HepG2 (cell line): Measurements from ENCODE around the gene WDR93. TPM values are rescaled to one million over a fixed set of nuclear protein-coding genes. Genes with fewer than 3 reads are reported as not detected.
A peak's percentile ranks its signal among the peaks of the same experiment; 100 is the strongest.

Experiments used
- DBP ChIP-seq: sonication (generic); formaldehyde crosslinking; IDR thresholded peaks from 2 replicates; pipeline ENCODE4 v1.4.0; 2020; ENCODE audit warnings: missing genetic modification reagents; ENCODE audit errors: not compliant biosample characterization
- DMTF1 ChIP-seq: sonication (generic); formaldehyde crosslinking; IDR thresholded peaks from 2 replicates; pipeline ENCODE4 v1.4.0; 2020; ENCODE audit warnings: mild to moderate bottlenecking, missing genetic modification reagents
- ETV5 ChIP-seq: IDR thresholded peaks from 2 replicates; pipeline ENCODE4 v1.6.1; 2018; ENCODE audit warnings: missing biosample characterization, missing genetic modification reagents, inconsistent platforms, borderline replicate concordance
- GTF3A ChIP-seq: sonication (generic); formaldehyde crosslinking; conservative IDR thresholded peaks from 2 replicates; pipeline ENCODE4 v1.4.0; 2020; ENCODE audit warnings: mild to moderate bottlenecking, missing genetic modification reagents
- KAT8 ChIP-seq: IDR thresholded peaks from 2 replicates; pipeline ENCODE4 v1.6.1; 2016; ENCODE audit warnings: missing genetic modification reagents, missing compliant biosample characterization
- KLF6 ChIP-seq: IDR thresholded peaks from 2 replicates; pipeline ENCODE4 v1.8.0; 2016; ENCODE audit warnings: missing biosample characterization, missing genetic modification reagents
- MATR3 ChIP-seq: sonication (generic); formaldehyde crosslinking; IDR thresholded peaks from 2 replicates; pipeline ENCODE4 v1.4.0; 2020; ENCODE audit warnings: missing genetic modification reagents
- MXD1 ChIP-seq: sonication (generic); formaldehyde crosslinking; IDR thresholded peaks from 2 replicates; pipeline ENCODE4 v1.4.0; 2020; ENCODE audit warnings: mild to moderate bottlenecking, missing genetic modification reagents
- MXI1 ChIP-seq: IDR thresholded peaks from 3 replicates; pipeline ENCODE4 v1.6.1; 2012; ENCODE audit warnings: low read depth, low read length, inconsistent platforms, borderline replicate concordance
- NPAS2 ChIP-seq: sonication (generic); formaldehyde crosslinking; IDR thresholded peaks from 2 replicates; pipeline ENCODE4 v1.8.0; 2022; ENCODE audit warnings: mild to moderate bottlenecking, missing genetic modification reagents, borderline replicate concordance
- RXRB ChIP-seq: IDR thresholded peaks from 2 replicates; pipeline ENCODE4 v1.6.1; 2016; ENCODE audit warnings: borderline replicate concordance, missing genetic modification reagents, missing compliant biosample characterization
- SALL2 ChIP-seq: sonication (generic); formaldehyde crosslinking; IDR thresholded peaks from 2 replicates; pipeline ENCODE4 v1.8.1; 2023; ENCODE audit warnings: mild to moderate bottlenecking, missing genetic modification reagents, inconsistent platforms
- SATB2 ChIP-seq: sonication (generic); formaldehyde crosslinking; IDR thresholded peaks from 2 replicates; pipeline ENCODE4 v1.5.0; 2020; ENCODE audit warnings: missing genetic modification reagents
- SOX5 ChIP-seq: IDR thresholded peaks from 2 replicates; pipeline ENCODE4 v1.6.1; 2016; ENCODE audit warnings: borderline replicate concordance
- THAP7 ChIP-seq: sonication (generic); formaldehyde crosslinking; IDR thresholded peaks from 2 replicates; pipeline ENCODE4 v1.8.1; 2023; ENCODE audit warnings: mild to moderate bottlenecking, missing genetic modification reagents
- ZBTB46 ChIP-seq: sonication (generic); formaldehyde crosslinking; IDR thresholded peaks from 2 replicates; pipeline ENCODE4 v1.4.0; 2020; ENCODE audit warnings: mild to moderate bottlenecking, missing genetic modification reagents, borderline replicate concordance
- ZFP36L2 ChIP-seq: sonication (generic); formaldehyde crosslinking; IDR thresholded peaks from 2 replicates; pipeline ENCODE4 v1.4.0; 2020; ENCODE audit warnings: missing genetic modification reagents
- ZIK1 ChIP-seq: sonication (generic); formaldehyde crosslinking; IDR thresholded peaks from 2 replicates; pipeline ENCODE4 v1.5.0; 2020; ENCODE audit warnings: mild to moderate bottlenecking, low read depth, missing genetic modification reagents, borderline replicate concordance
- ZNF468 ChIP-seq: sonication (generic); formaldehyde crosslinking; IDR thresholded peaks from 2 replicates; pipeline ENCODE4 v1.8.0; 2022; ENCODE audit warnings: mild to moderate bottlenecking, moderate library complexity, missing genetic modification reagents
- ZNF530 ChIP-seq: sonication (generic); formaldehyde crosslinking; IDR thresholded peaks from 2 replicates; pipeline ENCODE4 v1.5.0; 2020; ENCODE audit warnings: low read depth, mild to moderate bottlenecking, missing genetic modification reagents
- ZNF580 ChIP-seq: IDR thresholded peaks from 2 replicates; pipeline ENCODE4 v1.6.1; 2016; ENCODE audit warnings: low read depth, borderline replicate concordance
- ZNF724P ChIP-seq: sonication (generic); formaldehyde crosslinking; IDR thresholded peaks from 2 replicates; pipeline ENCODE4 v1.8.0; 2022; ENCODE audit warnings: missing genetic modification reagents, borderline replicate concordance
- polyA plus RNA-seq, 8 experiments: library from polyadenylated mRNA; depleted of rRNA in 3 of 8; stranded (reverse) in 7 of 8; unstranded in 1 of 8; fragments of >200 nt; fragmentation: Illumina TruSeq in 4 of 8; extraction: Trizol in 4 of 8; gene quantifications; 2 replicates each; pipeline versions ENCODE4 v1.2.1 to v1.2.3, GENCODE V29; 2011 to 2016; ENCODE audit warnings: low read depth in 4 of 8, missing spikeins in 1 of 8, mixed read lengths in 1 of 8; ENCODE audit not compliant: insufficient read depth in 1 of 8
- total RNA-seq, 5 experiments: library from RNA; depleted of rRNA; stranded (reverse); fragments of >200 nt; fragmentation: Illumina TruSeq; extraction: Trizol; gene quantifications; 2 replicates each; pipeline ENCODE4 v1.2.3, GENCODE V29; 2016; ENCODE audit warnings: low read depth in 1 of 5

The WDR93 gene
- total and polyA plus RNA-seq, 2 of the 13 experiments (the other 11 are each of a cell fraction or from before 2014, with no cell fraction given), result 0.07 TPM; not detected in 1

- TF ChIP-seq MXD1 (CRISPR knock-in tag) (peak; percentile 70; the same call in 1 of the 2 replicates), THAP7 (no peak), NPAS2 (CRISPR knock-in tag) (no peak), SATB2 (CRISPR knock-in tag) (no peak), ETV5 (0 out of 2 replicates have a peak, but pooled peaks have one; percentile 16), SALL2 (CRISPR knock-in tag) (no peak), DBP (CRISPR knock-in tag) (peak; percentile 89), ZFP36L2 (CRISPR knock-in tag) (no peak), SOX5 (no peak), ZNF530 (no peak), RXRB (CRISPR knock-in tag) (peak; percentile 38; the same call in 1 of the 2 replicates), ZNF724P (CRISPR knock-in tag) (peak; percentile 79; the same call in 1 of the 2 replicates), ZIK1 (peak; percentile 65; the same call in 1 of the 2 replicates), MXI1 (peak; percentile 42; the same call in 1 of the 3 replicates), DMTF1 (no peak), ZBTB46 (CRISPR knock-in tag) (no peak), ZNF580 (peak; percentile 39; the same call in 1 of the 2 replicates), MATR3 (CRISPR knock-in tag) (no peak), GTF3A (CRISPR knock-in tag) (no peak), KAT8 (no peak; the same call in 1 of the 2 replicates), KLF6 (CRISPR knock-in tag) (peak; percentile 61; the same call in 1 of the 2 replicates), ZNF468 (no peak)
These were observed 60.2 kb downstream of the WDR93 start, which contains the start of gene MESP1 (continued) for GRCh38 chr15:89750560-89751542.
